SK-N-SH treated with all-trans-retinoic acid at 6 μM for 48 hours (cell line): Measurements from ENCODE around the gene CLN5.

Experiments used
- ATAC-seq: fragments of 200-7000 bp; cut with Tn5 transposase; 3 replicates; pipeline ENCODE4 v1.9.1; 2020; ENCODE audit warnings: mild to moderate bottlenecking, moderate library complexity
- ARNTL ChIP-seq: fragments of 450-650 bp; formaldehyde crosslinking; IDR thresholded peaks from 2 replicates; pipeline ENCODE4 v1.5.0; 2020; ENCODE audit warnings: low read depth, mild to moderate bottlenecking, moderate library complexity, borderline replicate concordance
- BACH2 ChIP-seq: fragments of 250-450 bp; sonication (Bioruptor Pico); IDR thresholded peaks from 2 replicates; pipeline ENCODE4 v1.9.0; 2021; ENCODE audit warnings: mild to moderate bottlenecking, borderline replicate concordance
- CREB5 ChIP-seq: fragments of 250-450 bp; sonication (Bioruptor Pico); IDR thresholded peaks from 2 replicates; pipeline ENCODE4 v1.5.1; 2020; ENCODE audit warnings: low read depth, mild to moderate bottlenecking, moderate library complexity
- CSDC2 ChIP-seq: fragments of 250-450 bp; sonication (Bioruptor Pico); IDR thresholded peaks from 2 replicates; pipeline ENCODE4 v1.5.0; 2020; ENCODE audit warnings: mild to moderate bottlenecking, moderate library complexity
- CSRNP3 ChIP-seq: fragments of 250-450 bp; sonication (Bioruptor Pico); IDR thresholded peaks from 2 replicates; pipeline ENCODE4 v1.5.1; 2021; ENCODE audit warnings: mild to moderate bottlenecking, moderate library complexity
- GLIS3 ChIP-seq: fragments of 250-450 bp; sonication (Bioruptor Pico); IDR thresholded peaks from 2 replicates; pipeline ENCODE4 v1.5.0; 2020; ENCODE audit warnings: mild to moderate bottlenecking, moderate library complexity
- ISL1 ChIP-seq: fragments of 250-450 bp; sonication (Bioruptor Pico); IDR thresholded peaks from 2 replicates; pipeline ENCODE4 v2.1.2; 2022; ENCODE audit warnings: mild to moderate bottlenecking, moderate library complexity
- PATZ1 ChIP-seq: fragments of 250-450 bp; sonication (Bioruptor Pico); IDR thresholded peaks from 2 replicates; pipeline ENCODE4 v1.8.0; 2020; ENCODE audit warnings: mild to moderate bottlenecking, moderate library complexity, borderline replicate concordance
- POU6F1 ChIP-seq: fragments of 250-450 bp; sonication (Bioruptor Pico); IDR thresholded peaks from 2 replicates; pipeline ENCODE4 v1.8.0; 2021; ENCODE audit warnings: low read depth, mild to moderate bottlenecking, moderate library complexity, borderline replicate concordance
- PPARA ChIP-seq: fragments of 250-450 bp; sonication (Bioruptor Pico); IDR thresholded peaks from 2 replicates; pipeline ENCODE4 v1.5.0; 2020; ENCODE audit warnings: mild to moderate bottlenecking, borderline replicate concordance
- RARB ChIP-seq: fragments of 250-450 bp; sonication (Bioruptor Pico); IDR thresholded peaks from 2 replicates; pipeline ENCODE4 v1.8.0; 2021; ENCODE audit warnings: mild to moderate bottlenecking, moderate library complexity
- SNAI2 ChIP-seq: fragments of 250-450 bp; sonication (Bioruptor Pico); IDR thresholded peaks from 2 replicates; pipeline ENCODE4 v1.5.0; 2020; ENCODE audit warnings: mild to moderate bottlenecking, moderate library complexity
- TOX ChIP-seq: fragments of 250-450 bp; sonication (Bioruptor Pico); IDR thresholded peaks from 2 replicates; pipeline ENCODE4 v1.8.0; 2021; ENCODE audit warnings: mild to moderate bottlenecking, moderate library complexity, borderline replicate concordance
- ZC3H10 ChIP-seq: fragments of 250-450 bp; sonication (Bioruptor Pico); IDR thresholded peaks from 2 replicates; pipeline ENCODE4 v1.5.1; 2021; ENCODE audit warnings: mild to moderate bottlenecking, moderate library complexity
- ZFP3 ChIP-seq: fragments of 250-450 bp; sonication (Bioruptor Pico); IDR thresholded peaks from 2 replicates; pipeline ENCODE4 v1.5.0; 2020; ENCODE audit warnings: mild to moderate bottlenecking, moderate library complexity
- ZNF565 ChIP-seq: fragments of 450-650 bp; formaldehyde crosslinking; conservative IDR thresholded peaks from 2 replicates; pipeline ENCODE4 v1.5.0; 2020; ENCODE audit warnings: low read depth, mild to moderate bottlenecking, moderate library complexity
- ZNF70 ChIP-seq: fragments of 450-650 bp; formaldehyde crosslinking; IDR thresholded peaks from 2 replicates; pipeline ENCODE4 v1.5.0; 2020; ENCODE audit warnings: mild to moderate bottlenecking, moderate library complexity
- ZNF8 ChIP-seq: fragments of 450-650 bp; formaldehyde crosslinking; IDR thresholded peaks from 2 replicates; pipeline ENCODE4 v1.5.0; 2020; ENCODE audit warnings: mild to moderate bottlenecking, moderate library complexity

CLN5 gene

GRCh38 chr13:77040076-77040475, 48.2 kb downstream of the CLN5 start (continued):
- no peak for TF ChIP-seq CSRNP3 (CRISPR knock-in tag)
- TF ChIP-seq ZC3H10 (CRISPR knock-in tag): no peak

GRCh38 chr13:77040835-77041234, 49.0 kb downstream of the CLN5 start:
- TF ChIP-seq CSRNP3 (CRISPR knock-in tag): no peak
- no peak for TF ChIP-seq ZNF565 (CRISPR knock-in tag)
- no peak for TF ChIP-seq ZFP3 (CRISPR knock-in tag)
- no peak for ATAC-seq

GRCh38 chr13:77042566-77043177, 50.8 kb downstream of the CLN5 start:
- no peak for TF ChIP-seq CSDC2 (CRISPR knock-in tag)
- no peak for TF ChIP-seq CREB5 (CRISPR knock-in tag)
- no peak for TF ChIP-seq RARB (CRISPR knock-in tag)
- TF ChIP-seq PPARA (CRISPR knock-in tag): no peak
- no peak for TF ChIP-seq ZNF70 (CRISPR knock-in tag)
- no peak for TF ChIP-seq ISL1 (CRISPR knock-in tag)
- ATAC-seq: no peak

- ATAC-seq: no peak
- TF ChIP-seq RARB (CRISPR knock-in tag) (no peak), CREB5 (CRISPR knock-in tag) (no peak)
- TF ChIP-seq, all 23 proteins: peak for 0
Measured at GRCh38 chr13:77047649-77048343, 55.9 kb downstream of the CLN5 start.

- no peak for TF ChIP-seq ZNF565 (CRISPR knock-in tag)
- no peak for TF ChIP-seq POU6F1 (CRISPR knock-in tag)
- TF ChIP-seq SNAI2 (CRISPR knock-in tag): no peak
- TF ChIP-seq ZFP3 (CRISPR knock-in tag): no peak
- no peak for TF ChIP-seq CREB5 (CRISPR knock-in tag)
- no peak for TF ChIP-seq CSDC2 (CRISPR knock-in tag)
- no peak for TF ChIP-seq RARB (CRISPR knock-in tag)
- no peak for ATAC-seq
Measured at GRCh38 chr13:77048681-77049080, 56.8 kb downstream of the CLN5 start.

- ATAC-seq: no peak
- no peak for TF ChIP-seq CSDC2 (CRISPR knock-in tag)
- no peak for TF ChIP-seq ZNF565 (CRISPR knock-in tag)
- no peak for TF ChIP-seq ZFP3 (CRISPR knock-in tag)
- TF ChIP-seq PPARA (CRISPR knock-in tag): no peak
- no peak for TF ChIP-seq ARNTL (CRISPR knock-in tag)
- TF ChIP-seq CSRNP3 (CRISPR knock-in tag): no peak
- TF ChIP-seq PATZ1: no peak
- TF ChIP-seq BACH2 (CRISPR knock-in tag): no peak
- no peak for TF ChIP-seq ZNF8
- TF ChIP-seq TOX (CRISPR knock-in tag): no peak
- TF ChIP-seq GLIS3 (CRISPR knock-in tag): no peak
Measured at GRCh38 chr13:77053192-77053591, 61.3 kb downstream of the CLN5 start.
